H9 (cell line): ENCODE results near the gene HMOX1. TPM values are rescaled to one million over a fixed set of nuclear protein-coding genes. Genes with fewer than 3 reads are reported as not detected.
A peak's percentile ranks its signal among the peaks of the same experiment; 100 is the strongest.

Experiments
- DNase-seq: peaks from one replicate; pipeline ENCODE4 v3.0.0-alpha.2; 2017
- H2AFZ ChIP-seq: one replicate; pipeline ENCODE4 v1.6.1; 2013; ENCODE audit warnings: mild to moderate bottlenecking, low read length, control low read depth, moderate library complexity
- H2AK5ac ChIP-seq: 2 replicates; pipeline ENCODE4 v1.6.1; 2013; ENCODE audit warnings: low read length, control low read depth, mixed read lengths; ENCODE audit not compliant: insufficient read length
- H2BK120ac ChIP-seq: one replicate; pipeline ENCODE4 v1.6.1; 2013; ENCODE audit warnings: low read depth, mild to moderate bottlenecking, low read length, control low read depth, inconsistent platforms; ENCODE audit not compliant: poor library complexity, severe bottlenecking
- H2BK12ac ChIP-seq: 2 replicates; pipeline ENCODE4 v1.6.1; 2013; ENCODE audit warnings: low read length, control low read depth, mixed read lengths, low read depth; ENCODE audit not compliant: insufficient read length
- H2BK15ac ChIP-seq: 2 replicates; pipeline ENCODE4 v1.6.1; 2013; ENCODE audit warnings: low read depth, low read length, control low read depth
- H2BK20ac ChIP-seq: one replicate; pipeline ENCODE4 v1.6.1; 2013; ENCODE audit warnings: low read depth, mild to moderate bottlenecking, low read length, control low read depth, inconsistent platforms; ENCODE audit not compliant: poor library complexity, severe bottlenecking
- H2BK5ac ChIP-seq: 2 replicates; pipeline ENCODE4 v1.6.1; 2013; ENCODE audit warnings: low read length, control low read depth, mixed read lengths; ENCODE audit not compliant: insufficient read length
- H3K14ac ChIP-seq: 2 replicates; pipeline ENCODE4 v1.6.1; 2013; ENCODE audit warnings: low read length, control low read depth; ENCODE audit not compliant: insufficient read depth
- H3K18ac ChIP-seq: 2 replicates; pipeline ENCODE4 v1.6.1; 2013; ENCODE audit warnings: low read depth, mild to moderate bottlenecking, mixed read lengths, low read length, control low read depth; ENCODE audit not compliant: insufficient read length
- H3K23ac ChIP-seq: 2 replicates; pipeline ENCODE4 v1.6.1; 2013; ENCODE audit warnings: low read length, control low read depth, mixed read lengths, low read depth; ENCODE audit not compliant: insufficient read length
- H3K23me2 ChIP-seq: 2 replicates; pipeline ENCODE4 v1.6.1; 2013; ENCODE audit warnings: low read depth, mild to moderate bottlenecking, mixed read lengths, low read length, control low read depth; ENCODE audit not compliant: insufficient read length, poor library complexity, severe bottlenecking
- H3K27ac ChIP-seq: 2 replicates; pipeline ENCODE4 v1.5.1; 2013; ENCODE audit warnings: low read length, control low read depth, mixed read lengths, low read depth; ENCODE audit not compliant: insufficient read length
- H3K27me3 ChIP-seq: 2 replicates; pipeline ENCODE4 v1.6.1; 2013; ENCODE audit warnings: low read length, control low read depth, inconsistent platforms; ENCODE audit not compliant: insufficient read depth
- H3K4ac ChIP-seq: 2 replicates; pipeline ENCODE4 v1.6.1; 2013; ENCODE audit warnings: low read depth, mild to moderate bottlenecking, control low read depth, inconsistent platforms, low read length, moderate library complexity
- H3K4me1 ChIP-seq: 2 replicates; pipeline ENCODE4 v1.6.1; 2013; ENCODE audit warnings: low read length, control low read depth, inconsistent platforms; ENCODE audit not compliant: insufficient read depth
- H3K4me2 ChIP-seq: 2 replicates; pipeline ENCODE4 v1.6.1; 2013; ENCODE audit warnings: low read length, control low read depth, mixed read lengths; ENCODE audit not compliant: insufficient read length, insufficient read depth
- H3K56ac ChIP-seq: 2 replicates; pipeline ENCODE4 v1.6.1; 2013; ENCODE audit warnings: low read depth, mild to moderate bottlenecking, mixed read lengths, low read length, control low read depth; ENCODE audit not compliant: insufficient read length
- H3K79me1 ChIP-seq: 2 replicates; pipeline ENCODE4 v1.6.1; 2013; ENCODE audit warnings: low read depth, mild to moderate bottlenecking, moderate library complexity, low read length, control low read depth, inconsistent platforms; ENCODE audit not compliant: insufficient read depth, poor library complexity, severe bottlenecking
- H3K79me2 ChIP-seq: 2 replicates; pipeline ENCODE4 v1.6.1; 2013; ENCODE audit warnings: low read length, control low read depth, inconsistent platforms; ENCODE audit not compliant: insufficient read depth
- H3K9ac ChIP-seq: 2 replicates; pipeline ENCODE4 v1.6.1; 2013; ENCODE audit warnings: low read length, control low read depth, mixed read lengths; ENCODE audit not compliant: insufficient read length; ENCODE audit errors: extremely low read depth
- H3K9me3 ChIP-seq: one replicate; pipeline ENCODE4 v1.6.1; 2013; ENCODE audit warnings: low read depth, low read length, inconsistent platforms; ENCODE audit not compliant: control insufficient read depth
- H3T11ph ChIP-seq: one replicate; pipeline ENCODE4 v1.6.1; 2013; ENCODE audit warnings: mild to moderate bottlenecking, low read length, control low read depth, inconsistent platforms
- H4K20me1 ChIP-seq: one replicate; pipeline ENCODE4 v1.6.1; 2013; ENCODE audit not compliant: control insufficient read depth, insufficient read length, insufficient read depth
- H4K5ac ChIP-seq: 2 replicates; pipeline ENCODE4 v1.6.1; 2013; ENCODE audit warnings: low read depth, mild to moderate bottlenecking, mixed read lengths, low read length, control low read depth; ENCODE audit not compliant: insufficient read length
- H4K8ac ChIP-seq: replicated peaks from 2 replicates; pipeline ENCODE4 v1.6.1; 2013; ENCODE audit warnings: low read length, control low read depth, mixed read lengths, low read depth; ENCODE audit not compliant: insufficient read length
- H4K91ac ChIP-seq: 2 replicates; pipeline ENCODE4 v1.6.1; 2013; ENCODE audit warnings: low read depth, mild to moderate bottlenecking, moderate library complexity, mixed read lengths, low read length, control low read depth; ENCODE audit not compliant: insufficient read length
- H3K27ac Mint-ChIP-seq, 3 experiments: 2 replicates in 2 of 3; 3 replicates in 1 of 3; pipeline ENCODE4 v1.8.0; 2020 to 2021; ENCODE audit warnings: mixed read lengths in 3 of 3, mild to moderate bottlenecking in 1 of 3, moderate library complexity in 1 of 3
- H3K27me3 Mint-ChIP-seq: 2 replicates; pipeline ENCODE4 v1.8.0; 2021; ENCODE audit warnings: low read depth, mild to moderate bottlenecking, moderate library complexity, mixed read lengths
- H3K36me3 Mint-ChIP-seq, 3 experiments: 2 replicates in 2 of 3; 3 replicates in 1 of 3; pipeline ENCODE4 v1.8.0; 2020 to 2021; ENCODE audit warnings: low read depth in 3 of 3, mixed read lengths in 3 of 3; ENCODE audit not compliant: insufficient read depth in 1 of 3
- H3K4me1 Mint-ChIP-seq, 2 experiments: 2 replicates each; pipeline ENCODE4 v1.8.0; 2020; ENCODE audit warnings: mixed read lengths in 2 of 2
- H3K4me3 Mint-ChIP-seq, 2 experiments: 2 replicates in 1 of 2; 3 replicates in 1 of 2; pipeline ENCODE4 v1.8.0; 2020 to 2021; ENCODE audit warnings: mild to moderate bottlenecking in 2 of 2, mixed read lengths in 2 of 2, moderate library complexity in 1 of 2
- H3K9me3 Mint-ChIP-seq, 2 experiments: 2 replicates in 1 of 2; 3 replicates in 1 of 2; pipeline ENCODE4 v1.8.0; 2020; ENCODE audit warnings: mild to moderate bottlenecking in 2 of 2, mixed read lengths in 2 of 2, moderate library complexity in 1 of 2
- CTCF ChIP-seq: fragments of 200-600 bp; sonication (generic); conservative IDR thresholded peaks from 3 replicates; pipeline ENCODE4 v1.8.0; 2021; ENCODE audit warnings: antibody characterized with exemption, mild to moderate bottlenecking
- WGBS: extraction: QIAGEN DNeasy Blood & Tissue Kit; methylation state at CpG from one replicate; pipeline ENCODE4 v1.1.7; 2013; ENCODE audit warnings: missing lambda C conversion rate, low lambda C conversion rate, mixed read lengths; ENCODE audit not compliant: insufficient read length; ENCODE audit errors: extremely low coverage; 5-methylcytosine and 5-hydroxymethylcytosine counted together
- total RNA-seq: library from RNA; stranded (reverse); gene quantifications from 2 replicates; pipeline ENCODE4 v1.2.1, GENCODE V29; 2021

Gene HMOX1
- total RNA-seq, 1 experiment from 2014 or later = 22.7 TPM

GRCh38 chr22:35409783-35410662, 29.1 kb downstream of the HMOX1 start:
- Histone ChIP-seq H2BK20ac (no peak overlapping the region), H4K5ac (no peak overlapping the region), H3T11ph (no peak overlapping the region), H2BK12ac (no peak overlapping the region), H3K14ac (no peak overlapping the region), H3K79me2 (no peaks in the 10 kb centered on the region), H3K56ac (no peak overlapping the region), H3K23me2 (no peaks in the 10 kb centered on the region), H3K4me1 (no peaks in the 10 kb centered on the region), H4K8ac (no peak overlapping the region), H2AK5ac (no peak overlapping the region), H4K20me1 (no peaks in the 10 kb centered on the region), H3K79me1 (no peaks in the 10 kb centered on the region), H2BK120ac (no peak overlapping the region), H3K4ac (no peak overlapping the region), H3K23ac (no peak overlapping the region), H3K27me3 (no peaks in the 10 kb centered on the region), H3K9ac (no peak overlapping the region), H3K4me2 (no peak overlapping the region), H3K18ac (no peak overlapping the region), H3K27ac (no peak overlapping the region), H2BK15ac (no peak overlapping the region), H2BK5ac (no peak overlapping the region), H2AFZ (no peak overlapping the region), H4K91ac (no peak overlapping the region), H3K9me3 (no peaks in the 10 kb centered on the region)
- DNase-seq = no peak
- H3K9me3 Mint-ChIP-seq = no peaks in the 10 kb centered on the region
- peak overlapping the region in 2 of 3 experiments; percentile 42 to 73; a peak in 3 of 7 replicates for H3K27ac Mint-ChIP-seq
- no peaks in the 10 kb centered on the region for H3K27me3 Mint-ChIP-seq
- H3K4me1 Mint-ChIP-seq = no peaks in the 10 kb centered on the region
- no CpG with 5 or more reads among the region's 16 CpGs for WGBS
- peaks cover 73 to 95% (median 93%) of the 10 kb centered on the region in 3 experiments for H3K36me3 Mint-ChIP-seq
- H3K4me3 Mint-ChIP-seq = no peak overlapping the region
- TF ChIP-seq CTCF = no peak
